Stimulated activated CD8-positive, alpha-beta memory T cell treated with anti-CD3 and anti-CD28 coated beads, Interleukin-7, amount 100 ng/mL, for 4 hours (primary cell): ENCODE results near the gene ADAMTSL2.

ENCODE experiments used
- DNase-seq, 2 donors: peaks; one replicate each; pipeline ENCODE4 v3.0.0-alpha.2; 2020; ENCODE audit warnings: low read depth in 2 of 2

Gene ADAMTSL2

GRCh38 chr9:133575186-133576030 lies 40.9 kb downstream of the ADAMTSL2 start:
- no peak for DNase-seq

GRCh38 chr9:133576031-133576874 lies 41.7 kb downstream of the ADAMTSL2 start:
- no peak for DNase-seq

GRCh38 chr9:133576875-133577736 lies 42.6 kb downstream of the ADAMTSL2 start:
- no peak for DNase-seq

- DNase-seq = no peak
Measured at GRCh38 chr9:133577737-133578112, 43.2 kb downstream of the ADAMTSL2 start.

GRCh38 chr9:133578524-133579441 lies 44.3 kb downstream of the ADAMTSL2 start:
- no peak for DNase-seq

- DNase-seq = no peak
Measured at GRCh38 chr9:133579601-133580418, 45.3 kb downstream of the ADAMTSL2 start.

GRCh38 chr9:133580419-133580738 lies 45.9 kb downstream of the ADAMTSL2 start:
- DNase-seq = no peak

GRCh38 chr9:133581011-133581410 lies 46.5 kb downstream of the ADAMTSL2 start:
- no peak for DNase-seq

GRCh38 chr9:133581513-133582343 lies 47.2 kb downstream of the ADAMTSL2 start:
- DNase-seq = no peak

- no peak for DNase-seq
Measured at GRCh38 chr9:133582501-133583045, 48.1 kb downstream of the ADAMTSL2 start.

GRCh38 chr9:133583111-133583510 lies 48.6 kb downstream of the ADAMTSL2 start:
- no peak for DNase-seq

GRCh38 chr9:133583586-133583985 lies 49.1 kb downstream of the ADAMTSL2 start:
- DNase-seq = no peak

- no peak for DNase-seq
Measured at GRCh38 chr9:133584167-133584558, 49.7 kb downstream of the ADAMTSL2 start.

- no peak for DNase-seq
Measured at GRCh38 chr9:133584559-133585476, 50.3 kb downstream of the ADAMTSL2 start.

GRCh38 chr9:133585481-133586351 lies 51.2 kb downstream of the ADAMTSL2 start:
- DNase-seq = no peak

- DNase-seq = no peak
Measured at GRCh38 chr9:133587051-133587450, 52.5 kb downstream of the ADAMTSL2 start.

- DNase-seq = no peak
Measured at GRCh38 chr9:133587466-133587865, 53.0 kb downstream of the ADAMTSL2 start.
